ENCODE data around the gene CDK5RAP3. TPM values are rescaled to one million over a fixed set of nuclear protein-coding genes. Genes with fewer than 3 reads are reported as not detected.
A peak's percentile ranks its signal among the peaks of the same experiment; 100 is the strongest.

CDK5RAP3 gene
- total and polyA plus RNA-seq, 2 of the 13 experiments (the other 11 are each of a cell fraction or from before 2014, with no cell fraction given), result 128 to 154 TPM

DNA sequence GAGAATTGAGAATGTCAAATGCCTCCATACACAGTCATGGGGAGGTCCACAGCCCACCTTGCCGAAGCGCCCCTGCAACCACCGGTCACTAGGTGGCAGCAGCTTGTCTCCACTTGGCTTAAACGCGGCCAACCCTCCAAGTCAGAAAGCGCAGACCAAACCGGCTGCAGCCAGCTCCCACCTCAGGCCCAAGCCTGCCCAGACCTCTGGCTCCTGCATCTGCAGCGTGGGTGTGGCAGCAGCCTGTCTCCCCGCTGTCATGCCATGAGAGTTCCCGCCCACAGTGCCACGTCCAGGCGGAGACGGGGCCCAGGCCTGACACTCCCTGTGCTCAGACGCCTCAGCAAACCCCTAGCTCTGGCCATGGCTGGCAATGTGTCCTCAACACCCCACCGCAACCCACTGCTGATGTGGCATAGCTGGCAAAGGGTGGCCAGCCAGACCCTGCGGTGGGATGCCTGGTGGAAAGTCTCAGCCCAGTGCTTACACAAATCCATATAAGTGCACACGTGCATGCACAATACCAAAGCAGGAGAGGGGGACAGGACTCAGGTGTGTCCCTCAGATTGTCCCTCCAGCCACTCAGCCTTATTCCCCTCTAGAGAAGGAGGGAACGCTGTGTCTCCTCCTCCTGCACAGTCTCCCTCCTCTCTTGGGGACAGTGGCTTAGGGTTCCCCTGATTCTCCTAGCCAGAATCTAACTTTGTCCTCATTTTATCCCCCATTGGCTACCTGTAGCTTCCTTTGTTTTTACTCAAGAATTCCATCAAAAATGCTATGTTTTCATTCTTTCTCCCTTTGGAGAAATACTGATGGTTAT, 55.8 kb downstream of the CDK5RAP3 start (continued):
- TF ChIP-seq ZNF207 (IDR thresholded peaks at IDR 0.05; ENCODE audit: borderline replicate concordance), result no peak
- no peak for TF ChIP-seq ZNF879 (CRISPR knock-in tag; IDR thresholded peaks at IDR 0.05)
- TF ChIP-seq, protein P1, sequence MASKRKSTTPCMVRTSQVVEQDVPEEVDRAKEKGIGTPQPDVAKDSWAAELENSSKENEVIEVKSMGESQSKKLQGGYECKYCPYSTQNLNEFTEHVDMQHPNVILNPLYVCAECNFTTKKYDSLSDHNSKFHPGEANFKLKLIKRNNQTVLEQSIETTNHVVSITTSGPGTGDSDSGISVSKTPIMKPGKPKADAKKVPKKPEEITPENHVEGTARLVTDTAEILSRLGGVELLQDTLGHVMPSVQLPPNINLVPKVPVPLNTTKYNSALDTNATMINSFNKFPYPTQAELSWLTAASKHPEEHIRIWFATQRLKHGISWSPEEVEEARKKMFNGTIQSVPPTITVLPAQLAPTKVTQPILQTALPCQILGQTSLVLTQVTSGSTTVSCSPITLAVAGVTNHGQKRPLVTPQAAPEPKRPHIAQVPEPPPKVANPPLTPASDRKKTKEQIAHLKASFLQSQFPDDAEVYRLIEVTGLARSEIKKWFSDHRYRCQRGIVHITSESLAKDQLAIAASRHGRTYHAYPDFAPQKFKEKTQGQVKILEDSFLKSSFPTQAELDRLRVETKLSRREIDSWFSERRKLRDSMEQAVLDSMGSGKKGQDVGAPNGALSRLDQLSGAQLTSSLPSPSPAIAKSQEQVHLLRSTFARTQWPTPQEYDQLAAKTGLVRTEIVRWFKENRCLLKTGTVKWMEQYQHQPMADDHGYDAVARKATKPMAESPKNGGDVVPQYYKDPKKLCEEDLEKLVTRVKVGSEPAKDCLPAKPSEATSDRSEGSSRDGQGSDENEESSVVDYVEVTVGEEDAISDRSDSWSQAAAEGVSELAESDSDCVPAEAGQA (IDR thresholded peaks at IDR 0.05; ENCODE audit: low read depth), result no peak
- TF ChIP-seq, protein P1 (CRISPR knock-in tag; IDR thresholded peaks at IDR 0.05; ENCODE audit: borderline replicate concordance), result no peak
- TF ChIP-seq, protein P2, sequence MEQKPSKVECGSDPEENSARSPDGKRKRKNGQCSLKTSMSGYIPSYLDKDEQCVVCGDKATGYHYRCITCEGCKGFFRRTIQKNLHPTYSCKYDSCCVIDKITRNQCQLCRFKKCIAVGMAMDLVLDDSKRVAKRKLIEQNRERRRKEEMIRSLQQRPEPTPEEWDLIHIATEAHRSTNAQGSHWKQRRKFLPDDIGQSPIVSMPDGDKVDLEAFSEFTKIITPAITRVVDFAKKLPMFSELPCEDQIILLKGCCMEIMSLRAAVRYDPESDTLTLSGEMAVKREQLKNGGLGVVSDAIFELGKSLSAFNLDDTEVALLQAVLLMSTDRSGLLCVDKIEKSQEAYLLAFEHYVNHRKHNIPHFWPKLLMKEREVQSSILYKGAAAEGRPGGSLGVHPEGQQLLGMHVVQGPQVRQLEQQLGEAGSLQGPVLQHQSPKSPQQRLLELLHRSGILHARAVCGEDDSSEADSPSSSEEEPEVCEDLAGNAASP (CRISPR knock-in tag; IDR thresholded peaks at IDR 0.05; ENCODE audit: borderline replicate concordance), result 0 out of 2 replicates have a peak, but pooled peaks have one; percentile 26
- no peak for TF ChIP-seq HOXD1 (CRISPR knock-in tag; IDR thresholded peaks at IDR 0.05)
- TF ChIP-seq SMC3 (IDR thresholded peaks at IDR 0.05; ENCODE audit: low read length), result peak; percentile 85
- no peak for TF ChIP-seq HDAC6 (IDR thresholded peaks at IDR 0.05; ENCODE audit: low read depth, low read length)
- TF ChIP-seq ZNF777 (CRISPR knock-in tag; IDR thresholded peaks at IDR 0.05), result no peak
- TF ChIP-seq MEIS1 (CRISPR knock-in tag; IDR thresholded peaks at IDR 0.05; ENCODE audit: borderline replicate concordance), result no peak
- TF ChIP-seq PTBP1 (IDR thresholded peaks at IDR 0.05; ENCODE audit: low read depth, low read length, poor library complexity, severe bottlenecking), result no peak
- TF ChIP-seq RCOR2 (CRISPR knock-in tag; IDR thresholded peaks at IDR 0.05), result no peak
- TF ChIP-seq ZNF251 (CRISPR knock-in tag; IDR thresholded peaks at IDR 0.05), result no peak
- TF ChIP-seq ZBTB8A (CRISPR knock-in tag; IDR thresholded peaks at IDR 0.05; ENCODE audit: borderline replicate concordance, low read depth), result no peak
- TF ChIP-seq ZNF614 (CRISPR knock-in tag; IDR thresholded peaks at IDR 0.05; ENCODE audit: borderline replicate concordance), result peak; percentile 53; the same call in 1 of the 2 replicates
- peak; percentile 70; the same call in 1 of the 2 replicates for TF ChIP-seq NFKB2 (CRISPR knock-in tag; IDR thresholded peaks at IDR 0.05; ENCODE audit: borderline replicate concordance)
- TF ChIP-seq ISX (CRISPR knock-in tag; conservative IDR thresholded peaks at IDR 0.05), result no peak
- TF ChIP-seq, protein P3, sequence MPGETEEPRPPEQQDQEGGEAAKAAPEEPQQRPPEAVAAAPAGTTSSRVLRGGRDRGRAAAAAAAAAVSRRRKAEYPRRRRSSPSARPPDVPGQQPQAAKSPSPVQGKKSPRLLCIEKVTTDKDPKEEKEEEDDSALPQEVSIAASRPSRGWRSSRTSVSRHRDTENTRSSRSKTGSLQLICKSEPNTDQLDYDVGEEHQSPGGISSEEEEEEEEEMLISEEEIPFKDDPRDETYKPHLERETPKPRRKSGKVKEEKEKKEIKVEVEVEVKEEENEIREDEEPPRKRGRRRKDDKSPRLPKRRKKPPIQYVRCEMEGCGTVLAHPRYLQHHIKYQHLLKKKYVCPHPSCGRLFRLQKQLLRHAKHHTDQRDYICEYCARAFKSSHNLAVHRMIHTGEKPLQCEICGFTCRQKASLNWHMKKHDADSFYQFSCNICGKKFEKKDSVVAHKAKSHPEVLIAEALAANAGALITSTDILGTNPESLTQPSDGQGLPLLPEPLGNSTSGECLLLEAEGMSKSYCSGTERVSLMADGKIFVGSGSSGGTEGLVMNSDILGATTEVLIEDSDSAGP (CRISPR knock-in tag; IDR thresholded peaks at IDR 0.05; ENCODE audit: borderline replicate concordance), result peak; percentile 85
- no peak for TF ChIP-seq SYNCRIP (IDR thresholded peaks at IDR 0.05; ENCODE audit: insufficient read depth, low read depth, low read length)
- TF ChIP-seq HNF4G (IDR thresholded peaks at IDR 0.05; ENCODE audit: borderline replicate concordance, low read depth, low read length), result no peak
- no peak for TF ChIP-seq HNF4G (CRISPR knock-in tag; IDR thresholded peaks at IDR 0.05; ENCODE audit: borderline replicate concordance, low read depth)
- no peak for TF ChIP-seq RELA (CRISPR knock-in tag; IDR thresholded peaks at IDR 0.05)
